ENCODE results near the gene KLHDC4. TPM values are rescaled to one million over a fixed set of nuclear protein-coding genes. Genes with fewer than 3 reads are reported as not detected.
"Not testable (repeated sequence)": the region's sequence is repeated elsewhere in the genome, so short reads cannot be mapped to it uniquely, and the experiment has no call there.

KLHDC4 gene
- total RNA-seq, 1 donor from 2014 or later = 29.8 TPM

DNA sequence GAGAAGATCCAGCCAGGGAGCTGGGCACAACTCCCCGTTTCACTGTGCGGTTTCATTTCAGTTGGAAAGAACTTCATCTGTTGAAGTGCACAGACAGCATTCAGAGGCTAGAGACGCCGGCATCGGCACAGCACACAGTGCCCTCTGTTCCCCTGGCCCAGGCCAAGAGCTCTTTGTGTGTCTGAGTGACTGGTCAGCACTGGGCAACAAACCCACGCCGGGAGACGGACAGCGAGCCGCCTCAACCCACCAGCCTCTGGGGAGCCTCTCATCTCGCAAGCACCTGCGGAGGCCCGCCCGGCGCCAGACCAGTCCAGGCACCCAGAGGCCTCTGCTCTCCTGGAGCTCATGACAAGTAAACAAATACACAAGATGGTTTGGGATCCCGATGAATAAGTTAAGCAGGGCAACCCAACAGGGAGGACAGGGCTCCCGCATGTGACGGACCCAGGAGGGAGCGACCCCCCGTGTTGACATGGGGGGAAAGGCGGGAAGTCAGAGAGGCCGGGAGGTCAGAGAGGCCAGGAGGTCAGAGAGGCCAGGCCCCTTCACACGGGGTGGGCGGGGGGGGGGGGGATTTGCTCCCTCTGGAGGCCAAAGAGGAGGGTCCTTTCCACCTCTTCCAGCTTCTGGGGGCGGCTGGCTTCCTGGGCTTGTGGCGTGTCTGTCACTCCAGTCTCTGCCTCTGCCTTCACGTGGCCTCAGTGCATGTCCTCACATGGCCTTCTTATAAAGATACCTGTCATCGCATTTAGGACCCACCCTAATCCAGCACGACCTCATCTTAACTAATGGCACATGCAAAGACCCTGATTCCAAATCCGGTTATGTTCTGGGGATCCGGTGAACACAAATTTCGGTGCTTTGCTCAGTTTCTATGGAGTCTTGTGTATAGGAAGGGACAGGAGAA is 25.8 kb upstream of the KLHDC4 start:
- H2AFZ ChIP-seq (ENCODE audit: low read depth, low read length) = no peak overlapping the region
- no peaks in the 10 kb centered on the region for H3K9me3 ChIP-seq (ENCODE audit: insufficient read depth, low read depth, low read length)
- no peak overlapping the region for H3K4me2 ChIP-seq (ENCODE audit: low read length)
- Mint-ChIP-seq H3K4me1 (ENCODE audit: low read depth, unreplicated experiment) (peaks cover 4% of the 10 kb centered on the region), H3K36me3 (ENCODE audit: low read depth, unreplicated experiment) (no peaks in the 10 kb centered on the region), H3K27me3 (ENCODE audit: low read depth, unreplicated experiment) (no peaks in the 10 kb centered on the region), H3K27ac (ENCODE audit: unreplicated experiment) (no peak overlapping the region), H3K9me3 (ENCODE audit: unreplicated experiment) (no peaks in the 10 kb centered on the region), H3K4me3 (ENCODE audit: unreplicated experiment) (no peak overlapping the region)
- no peaks in the 10 kb centered on the region for H3K79me2 ChIP-seq (ENCODE audit: insufficient read depth, low read length)
- no peak overlapping the region for H3K9ac ChIP-seq (ENCODE audit: low read length)
- H3K4me3 ChIP-seq (ENCODE audit: insufficient read depth, low read depth, low read length) = no peak overlapping the region
- FAIRE-seq = no peak
- no peak for DNase-seq (ENCODE audit: low read depth)
- no peaks in the 10 kb centered on the region for H4K20me1 ChIP-seq (ENCODE audit: insufficient read depth, low read length)
- no peak overlapping the region for H3K27ac ChIP-seq (ENCODE audit: low read depth, low read length)
- peaks cover 7% of the 10 kb centered on the region for H3K4me1 ChIP-seq (ENCODE audit: insufficient read depth, low read length)
- no peaks in the 10 kb centered on the region for H3K36me3 ChIP-seq (ENCODE audit: insufficient read depth, low read length)
- H3K27me3 ChIP-seq (ENCODE audit: insufficient read depth, low read length) = no peaks in the 10 kb centered on the region
- TF ChIP-seq, protein P1, sequence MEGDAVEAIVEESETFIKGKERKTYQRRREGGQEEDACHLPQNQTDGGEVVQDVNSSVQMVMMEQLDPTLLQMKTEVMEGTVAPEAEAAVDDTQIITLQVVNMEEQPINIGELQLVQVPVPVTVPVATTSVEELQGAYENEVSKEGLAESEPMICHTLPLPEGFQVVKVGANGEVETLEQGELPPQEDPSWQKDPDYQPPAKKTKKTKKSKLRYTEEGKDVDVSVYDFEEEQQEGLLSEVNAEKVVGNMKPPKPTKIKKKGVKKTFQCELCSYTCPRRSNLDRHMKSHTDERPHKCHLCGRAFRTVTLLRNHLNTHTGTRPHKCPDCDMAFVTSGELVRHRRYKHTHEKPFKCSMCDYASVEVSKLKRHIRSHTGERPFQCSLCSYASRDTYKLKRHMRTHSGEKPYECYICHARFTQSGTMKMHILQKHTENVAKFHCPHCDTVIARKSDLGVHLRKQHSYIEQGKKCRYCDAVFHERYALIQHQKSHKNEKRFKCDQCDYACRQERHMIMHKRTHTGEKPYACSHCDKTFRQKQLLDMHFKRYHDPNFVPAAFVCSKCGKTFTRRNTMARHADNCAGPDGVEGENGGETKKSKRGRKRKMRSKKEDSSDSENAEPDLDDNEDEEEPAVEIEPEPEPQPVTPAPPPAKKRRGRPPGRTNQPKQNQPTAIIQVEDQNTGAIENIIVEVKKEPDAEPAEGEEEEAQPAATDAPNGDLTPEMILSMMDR (IDR thresholded peaks at IDR 0.05; ENCODE audit: insufficient read depth, low read depth, low read length) = no peak

DNA sequence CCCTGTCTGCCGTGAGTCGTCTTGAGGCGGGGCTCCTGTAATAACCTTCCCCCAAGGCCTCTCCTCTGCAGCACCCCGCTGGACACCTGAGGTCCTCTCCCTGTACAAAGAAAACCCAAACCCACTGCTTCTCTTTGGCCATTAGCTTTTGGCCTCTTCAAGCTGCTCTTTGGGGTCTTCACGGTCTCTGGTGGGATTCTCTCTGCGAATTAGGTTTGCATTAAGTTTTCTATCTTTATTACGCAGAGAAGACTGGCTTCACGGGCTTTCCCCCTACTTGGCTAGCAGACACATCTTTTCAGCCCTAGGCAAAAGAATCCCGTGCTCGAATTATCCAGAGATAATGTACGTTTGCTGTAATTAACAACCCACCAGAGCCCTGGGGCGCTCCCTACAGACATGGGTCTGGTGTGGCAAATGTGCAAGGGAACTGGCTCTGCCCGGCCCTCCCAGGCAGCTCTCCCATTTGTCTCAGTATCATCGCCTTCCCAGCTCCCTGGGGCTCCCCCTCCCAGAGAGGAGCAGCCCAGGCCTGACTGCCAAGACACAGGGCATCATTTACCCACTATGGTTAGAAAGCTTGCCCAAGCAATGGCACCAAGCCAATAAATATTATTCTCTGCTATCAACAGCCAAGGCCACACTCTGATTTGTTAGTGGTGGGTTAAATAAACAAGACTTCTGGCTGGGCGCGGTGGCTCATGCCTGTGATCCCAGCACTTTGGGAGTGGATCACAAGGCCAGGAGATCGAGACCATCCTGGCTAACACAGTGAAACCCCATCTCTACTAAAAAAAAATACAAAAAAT is 24.7 kb upstream of the KLHDC4 start:
- TF ChIP-seq EZH2 (IDR thresholded peaks at IDR 0.05; ENCODE audit: insufficient read depth, low read length) = no peak
- no peak overlapping the region for H3K4me3 ChIP-seq (ENCODE audit: insufficient read depth, low read depth, low read length)
- Mint-ChIP-seq H3K27ac (ENCODE audit: unreplicated experiment) (no peak overlapping the region), H3K4me1 (ENCODE audit: low read depth, unreplicated experiment) (peaks cover 5% of the 10 kb centered on the region), H3K4me3 (ENCODE audit: unreplicated experiment) (no peak overlapping the region), H3K36me3 (ENCODE audit: low read depth, unreplicated experiment) (no peaks in the 10 kb centered on the region), H3K9me3 (ENCODE audit: unreplicated experiment) (no peaks in the 10 kb centered on the region), H3K27me3 (ENCODE audit: low read depth, unreplicated experiment) (no peaks in the 10 kb centered on the region)
- FAIRE-seq (no peak), DNase-seq (ENCODE audit: low read depth) (no peak)
- no peak overlapping the region for H3K9ac ChIP-seq (ENCODE audit: low read length)
- no peaks in the 10 kb centered on the region for H3K36me3 ChIP-seq (ENCODE audit: insufficient read depth, low read length)
- no peak overlapping the region for H3K27ac ChIP-seq (ENCODE audit: low read depth, low read length)
- H3K4me2 ChIP-seq (ENCODE audit: low read length) = no peak overlapping the region
- H4K20me1 ChIP-seq (ENCODE audit: insufficient read depth, low read length) = no peaks in the 10 kb centered on the region
- H3K9me3 ChIP-seq (ENCODE audit: insufficient read depth, low read depth, low read length) = no peaks in the 10 kb centered on the region
- peak overlapping the region; percentile 26 for H2AFZ ChIP-seq (ENCODE audit: low read depth, low read length)
- H3K4me1 ChIP-seq (ENCODE audit: insufficient read depth, low read length) = peaks cover 7% of the 10 kb centered on the region
- H3K79me2 ChIP-seq (ENCODE audit: insufficient read depth, low read length) = no peaks in the 10 kb centered on the region
- H3K27me3 ChIP-seq (ENCODE audit: insufficient read depth, low read length) = no peaks in the 10 kb centered on the region

DNA sequence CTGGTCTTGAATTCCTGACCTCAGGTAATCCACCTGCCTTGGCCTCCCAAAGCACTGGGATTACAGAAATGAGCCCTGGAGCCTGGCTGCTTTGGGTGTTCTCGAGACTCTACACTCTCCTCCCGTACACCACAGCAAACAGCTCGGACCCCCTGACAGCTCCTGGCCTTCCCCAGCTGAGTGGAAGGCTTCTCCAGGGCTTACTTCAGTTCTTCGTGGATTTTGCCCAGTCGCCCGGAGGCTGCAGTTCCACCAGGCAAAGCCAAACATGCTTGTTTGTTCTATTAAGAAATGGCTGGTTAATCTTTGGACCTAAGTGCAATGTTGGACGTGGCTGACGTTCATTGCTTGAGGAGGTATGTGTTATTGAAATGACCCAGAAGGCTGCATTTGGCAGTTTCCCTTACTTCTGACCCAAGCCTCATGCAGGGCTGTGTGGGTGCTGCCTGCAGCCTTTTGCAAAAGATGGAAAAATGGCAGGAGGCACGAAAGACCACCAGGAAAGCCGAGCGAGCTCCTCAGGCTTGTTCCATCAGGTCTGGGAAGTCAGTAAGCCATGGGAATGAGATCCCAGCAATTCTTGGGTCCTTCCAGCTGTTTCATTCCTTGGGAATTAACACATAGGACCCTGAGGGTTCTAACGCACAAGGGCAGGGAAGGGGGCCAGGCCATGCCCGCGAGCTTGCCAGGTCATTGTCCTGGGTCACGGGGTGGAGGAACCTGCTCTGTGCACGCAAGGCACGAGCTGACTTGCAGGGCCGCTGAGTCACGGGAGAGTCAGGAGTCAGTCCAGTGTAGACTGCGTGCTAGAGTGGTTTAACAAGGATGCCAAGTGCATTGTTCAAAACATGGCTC is 23.9 kb upstream of the KLHDC4 start:
- H3K9me3 Mint-ChIP-seq (ENCODE audit: unreplicated experiment) = no peaks in the 10 kb centered on the region
- H3K27me3 ChIP-seq (ENCODE audit: insufficient read depth, low read length) = no peaks in the 10 kb centered on the region
- H3K27ac Mint-ChIP-seq (ENCODE audit: unreplicated experiment) = peak overlapping the region; percentile 55
- H3K4me3 ChIP-seq (ENCODE audit: insufficient read depth, low read depth, low read length) = no peak overlapping the region
- H3K4me2 ChIP-seq (ENCODE audit: low read length) = no peak overlapping the region
- peak; percentile 70 for DNase-seq (ENCODE audit: low read depth)
- H3K4me1 ChIP-seq (ENCODE audit: insufficient read depth, low read length) = peaks cover 13% of the 10 kb centered on the region
- H3K9ac ChIP-seq (ENCODE audit: low read length) = no peak overlapping the region
- H3K9me3 ChIP-seq (ENCODE audit: insufficient read depth, low read depth, low read length) = no peaks in the 10 kb centered on the region
- FAIRE-seq = no peak
- no peaks in the 10 kb centered on the region for H3K79me2 ChIP-seq (ENCODE audit: insufficient read depth, low read length)
- H3K36me3 ChIP-seq (ENCODE audit: insufficient read depth, low read length) = no peaks in the 10 kb centered on the region
- H3K36me3 Mint-ChIP-seq (ENCODE audit: low read depth, unreplicated experiment) = no peaks in the 10 kb centered on the region
- no peak overlapping the region for H3K27ac ChIP-seq (ENCODE audit: low read depth, low read length)
- peak overlapping the region; percentile 26 for H2AFZ ChIP-seq (ENCODE audit: low read depth, low read length)
- H3K4me3 Mint-ChIP-seq (ENCODE audit: unreplicated experiment) = no peak overlapping the region
- H4K20me1 ChIP-seq (ENCODE audit: insufficient read depth, low read length) = no peaks in the 10 kb centered on the region
- TF ChIP-seq, protein P1 (IDR thresholded peaks at IDR 0.05; ENCODE audit: insufficient read depth, low read depth, low read length) = no peak
- no peak for TF ChIP-seq EZH2 (IDR thresholded peaks at IDR 0.05; ENCODE audit: insufficient read depth, low read length)
- peaks cover 13% of the 10 kb centered on the region for H3K4me1 Mint-ChIP-seq (ENCODE audit: low read depth, unreplicated experiment)
- no peaks in the 10 kb centered on the region for H3K27me3 Mint-ChIP-seq (ENCODE audit: low read depth, unreplicated experiment)

DNA sequence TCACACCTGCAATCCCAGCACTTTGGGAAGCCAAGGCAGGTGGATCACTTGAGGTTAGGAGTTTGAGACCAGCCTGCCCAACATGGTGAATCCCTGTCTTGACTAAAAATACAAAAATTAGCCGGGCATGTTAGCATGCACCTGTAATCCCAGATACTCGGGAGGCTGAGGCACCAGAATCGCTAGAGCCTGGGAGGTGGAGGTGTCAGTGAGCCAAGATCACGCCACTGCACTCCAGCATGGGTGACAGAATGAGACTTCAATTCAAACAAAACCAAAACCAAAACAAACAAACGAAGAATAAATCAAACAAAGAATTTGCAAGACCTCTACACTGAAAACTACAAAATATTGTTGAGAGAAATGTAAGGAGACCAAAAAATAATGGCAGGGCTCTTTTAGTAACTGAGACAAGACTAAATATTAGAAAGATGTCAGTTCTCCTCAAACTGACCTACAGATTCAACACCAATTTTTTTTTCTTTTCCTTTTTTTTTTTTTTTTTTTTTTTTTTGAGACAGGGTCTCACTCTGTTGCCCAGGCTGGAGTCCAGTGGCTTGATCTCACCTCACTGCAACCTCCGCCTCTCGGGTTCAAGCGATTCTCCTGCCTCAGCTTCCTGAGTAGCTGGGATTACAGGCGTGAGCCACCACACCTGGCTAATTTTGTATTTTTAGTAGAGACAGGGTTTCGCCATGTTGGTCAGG is 23.1 kb upstream of the KLHDC4 start:
- H3K4me2 ChIP-seq (ENCODE audit: low read length); H3K27me3 Mint-ChIP-seq (ENCODE audit: low read depth, unreplicated experiment); H4K20me1 ChIP-seq (ENCODE audit: insufficient read depth, low read length); H3K9me3 ChIP-seq (ENCODE audit: insufficient read depth, low read depth, low read length); H2AFZ ChIP-seq (ENCODE audit: low read depth, low read length); H3K36me3 Mint-ChIP-seq (ENCODE audit: low read depth, unreplicated experiment); H3K36me3 ChIP-seq (ENCODE audit: insufficient read depth, low read length); H3K9me3 Mint-ChIP-seq (ENCODE audit: unreplicated experiment); H3K79me2 ChIP-seq (ENCODE audit: insufficient read depth, low read length); H3K27ac Mint-ChIP-seq (ENCODE audit: unreplicated experiment); H3K4me3 Mint-ChIP-seq (ENCODE audit: unreplicated experiment); DNase-seq (ENCODE audit: low read depth); H3K27me3 ChIP-seq (ENCODE audit: insufficient read depth, low read length); H3K4me3 ChIP-seq (ENCODE audit: insufficient read depth, low read depth, low read length); H3K9ac ChIP-seq (ENCODE audit: low read length); H3K27ac ChIP-seq (ENCODE audit: low read depth, low read length); FAIRE-seq: not testable (repeated sequence)
- peaks cover 11% of the 10 kb centered on the region for H3K4me1 Mint-ChIP-seq (ENCODE audit: low read depth, unreplicated experiment)
- H3K4me1 ChIP-seq (ENCODE audit: insufficient read depth, low read length) = peaks cover 13% of the 10 kb centered on the region

Data from astrocyte (in vitro differentiated cells and primary cell).